Activated naive CD8-positive, alpha-beta T cell treated with anti-CD3 and anti-CD28 coated beads for 36 hours (primary cell): Measurements from ENCODE around the gene STIMATE. TPM values are rescaled to one million over a fixed set of nuclear protein-coding genes. Genes with fewer than 3 reads are reported as not detected.

ENCODE experiments used
- DNase-seq: peaks from one replicate; pipeline ENCODE4 v3.0.0; 2021
- H3K27ac Mint-ChIP-seq: one replicate; pipeline ENCODE4 v1.8.0; 2022; ENCODE audit warnings: mild to moderate bottlenecking, moderate library complexity, mixed read lengths
- H3K27me3 Mint-ChIP-seq: one replicate; pipeline ENCODE4 v1.8.0; 2022; ENCODE audit warnings: mild to moderate bottlenecking, mixed read lengths
- H3K36me3 Mint-ChIP-seq: one replicate; pipeline ENCODE4 v1.8.0; 2021; ENCODE audit warnings: mild to moderate bottlenecking, mixed read lengths
- H3K4me1 Mint-ChIP-seq: one replicate; pipeline ENCODE4 v1.8.0; 2021; ENCODE audit warnings: mixed read lengths
- H3K4me3 Mint-ChIP-seq: one replicate; pipeline ENCODE4 v1.8.0; 2022; ENCODE audit warnings: mild to moderate bottlenecking, moderate library complexity, mixed read lengths
- H3K9me3 Mint-ChIP-seq: one replicate; pipeline ENCODE4 v1.8.0; 2022; ENCODE audit warnings: mixed read lengths
- total RNA-seq, 2 experiments: library from RNA; stranded (reverse); gene quantifications; one replicate each; pipeline ENCODE4 v1.2.3, GENCODE V29; 2021

Gene STIMATE
- total RNA-seq, 2 experiments from 2014 or later = 23.6 to 30.0 TPM

DNA sequence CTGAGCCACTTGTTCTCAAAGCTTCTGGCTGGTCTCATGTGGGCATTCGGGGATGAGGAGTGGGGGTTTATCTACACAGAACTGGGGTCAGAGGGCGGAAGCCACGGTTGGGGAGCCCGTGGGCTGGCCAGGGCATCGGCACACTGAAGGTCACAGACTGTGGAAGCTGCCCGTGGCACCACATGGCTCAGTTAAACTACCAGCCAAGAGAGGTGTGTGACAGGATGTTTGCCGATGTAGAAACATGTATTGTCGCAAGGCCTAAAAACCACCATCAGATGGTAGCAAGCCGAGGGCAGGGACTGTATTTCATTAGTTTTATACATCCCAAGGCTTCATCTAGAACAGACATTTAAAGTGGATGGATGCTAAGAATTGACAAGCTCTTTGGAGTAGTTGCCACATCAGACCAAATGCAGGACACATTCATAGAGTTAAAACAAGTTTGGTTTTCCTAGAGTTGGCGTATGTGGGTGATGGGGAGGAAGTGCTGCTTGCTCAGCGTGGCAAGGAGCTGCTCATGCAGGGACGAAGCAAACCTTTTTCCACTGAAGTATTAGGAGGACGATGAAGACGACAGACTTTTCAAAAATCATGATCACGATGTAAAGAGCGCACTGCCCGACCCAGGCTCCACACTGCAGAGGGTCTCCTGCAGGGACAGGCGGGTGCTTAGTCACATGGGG is 52.9 kb downstream of the STIMATE start:
- no peak for DNase-seq
- Mint-ChIP-seq H3K27ac (no peak overlapping the region), H3K4me3 (no peak overlapping the region), H3K27me3 (no peaks in the 10 kb centered on the region), H3K9me3 (no peaks in the 10 kb centered on the region), H3K36me3 (no peaks in the 10 kb centered on the region), H3K4me1 (peaks cover 2% of the 10 kb centered on the region)

DNA sequence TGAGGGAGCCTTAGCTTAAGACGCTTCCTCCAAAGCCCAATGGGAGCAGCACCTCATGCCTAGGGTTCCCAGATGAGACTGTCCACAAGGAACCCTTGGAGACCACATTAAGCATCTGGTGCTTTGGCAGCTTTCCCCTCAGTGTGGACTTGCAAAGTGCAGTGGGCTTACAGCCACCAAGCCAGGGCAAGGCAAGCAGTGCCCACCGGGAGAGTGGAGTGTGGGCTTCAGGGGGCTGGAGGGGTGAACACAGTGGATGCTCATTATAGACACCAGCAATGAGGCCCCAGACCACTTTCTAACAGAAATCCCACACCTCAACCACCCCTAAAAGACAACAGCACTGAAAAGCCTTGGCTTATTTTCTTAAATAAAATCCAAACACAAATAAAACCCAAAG is 53.5 kb downstream of the STIMATE start:
- Mint-ChIP-seq H3K27me3 (no peaks in the 10 kb centered on the region), H3K36me3 (no peaks in the 10 kb centered on the region), H3K4me3 (no peak overlapping the region), H3K4me1 (peaks cover 5% of the 10 kb centered on the region), H3K9me3 (no peaks in the 10 kb centered on the region), H3K27ac (no peak overlapping the region)
- DNase-seq = no peak

DNA sequence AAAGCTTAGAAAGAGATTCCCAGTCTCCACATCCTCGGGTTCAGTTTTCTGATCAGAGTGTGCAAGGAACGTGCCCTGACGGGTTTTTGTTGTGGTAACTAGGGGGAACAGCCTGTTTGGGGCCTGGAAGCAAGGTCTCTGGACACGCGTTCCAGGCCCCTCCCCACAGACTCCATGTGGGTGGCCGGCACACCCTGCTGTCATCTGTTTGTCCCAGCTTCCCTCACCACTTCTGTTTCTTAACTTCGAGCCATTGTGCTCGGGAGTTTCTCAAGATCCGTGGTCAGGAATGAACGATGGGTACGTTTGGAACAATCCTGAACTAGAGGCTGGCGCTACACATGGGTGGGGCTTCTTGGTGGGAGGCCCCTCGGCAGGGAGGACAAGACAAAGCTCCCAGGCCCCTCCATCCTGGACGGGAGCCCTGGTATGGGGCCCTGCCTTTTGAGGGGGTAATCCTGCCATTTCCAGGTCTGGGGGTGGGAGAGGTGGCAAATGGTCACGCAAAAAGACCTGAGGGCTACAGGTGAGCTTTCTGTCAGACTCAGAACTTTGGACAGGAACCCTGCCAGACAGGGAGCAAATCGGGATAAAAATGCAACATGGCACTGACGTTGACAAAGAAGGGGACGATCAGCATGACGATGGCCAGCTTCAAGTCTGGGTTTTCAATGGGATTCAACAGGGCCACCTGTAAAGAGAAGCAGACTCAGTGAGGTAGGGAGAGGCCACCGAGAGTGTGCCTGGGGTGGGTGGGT is 54.1 kb downstream of the STIMATE start:
- no peak overlapping the region for H3K27ac Mint-ChIP-seq
- H3K9me3 Mint-ChIP-seq = no peaks in the 10 kb centered on the region
- H3K27me3 Mint-ChIP-seq = no peaks in the 10 kb centered on the region
- no peak overlapping the region for H3K4me3 Mint-ChIP-seq
- peaks cover 10% of the 10 kb centered on the region for H3K4me1 Mint-ChIP-seq
- H3K36me3 Mint-ChIP-seq = no peaks in the 10 kb centered on the region
- DNase-seq = no peak

DNA sequence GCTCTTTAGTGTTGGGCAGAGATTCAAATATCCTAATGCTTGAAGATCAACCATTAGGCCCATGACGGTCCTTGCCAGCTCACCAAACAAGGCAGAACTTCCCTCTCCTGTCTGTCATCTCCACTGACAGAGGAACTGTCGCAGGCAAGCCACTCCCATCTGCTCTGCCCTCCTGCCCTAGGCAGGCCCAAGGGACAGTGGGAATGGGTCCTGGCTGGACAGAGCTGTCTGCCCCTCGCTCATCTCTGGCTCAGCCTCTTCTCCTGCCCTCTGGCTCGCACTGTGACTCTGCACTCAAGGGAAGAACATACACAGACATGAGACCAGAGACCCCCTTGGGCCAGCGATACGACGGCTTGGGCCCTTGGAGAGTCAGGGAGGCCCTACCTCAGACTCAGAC is 54.9 kb downstream of the STIMATE start:
- Mint-ChIP-seq H3K36me3 (no peaks in the 10 kb centered on the region), H3K27ac (no peak overlapping the region), H3K4me3 (no peak overlapping the region), H3K4me1 (peaks cover 18% of the 10 kb centered on the region), H3K9me3 (no peaks in the 10 kb centered on the region), H3K27me3 (no peaks in the 10 kb centered on the region)
- DNase-seq = no peak

DNA sequence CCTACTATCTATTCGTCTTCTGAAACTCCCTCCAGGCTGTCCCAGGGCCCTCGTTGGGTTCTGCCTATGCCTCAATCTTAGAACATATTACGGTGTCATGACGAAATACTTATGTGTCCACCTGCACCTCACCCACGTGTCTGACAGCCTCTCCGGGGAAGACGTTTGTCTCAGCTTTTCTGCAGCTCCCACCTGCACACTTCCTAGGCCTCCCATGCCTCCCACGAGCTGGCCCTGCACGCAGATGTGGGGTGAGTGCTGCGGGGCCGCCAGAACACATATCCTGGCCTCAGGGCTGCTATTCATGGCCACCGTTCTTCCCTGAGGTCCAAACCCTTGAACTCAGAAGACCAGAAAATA is 55.4 kb downstream of the STIMATE start:
- Mint-ChIP-seq H3K36me3 (no peaks in the 10 kb centered on the region), H3K27ac (no peak overlapping the region), H3K4me1 (peaks cover 19% of the 10 kb centered on the region), H3K9me3 (no peaks in the 10 kb centered on the region), H3K4me3 (no peak overlapping the region), H3K27me3 (no peaks in the 10 kb centered on the region)
- DNase-seq = no peak

DNA sequence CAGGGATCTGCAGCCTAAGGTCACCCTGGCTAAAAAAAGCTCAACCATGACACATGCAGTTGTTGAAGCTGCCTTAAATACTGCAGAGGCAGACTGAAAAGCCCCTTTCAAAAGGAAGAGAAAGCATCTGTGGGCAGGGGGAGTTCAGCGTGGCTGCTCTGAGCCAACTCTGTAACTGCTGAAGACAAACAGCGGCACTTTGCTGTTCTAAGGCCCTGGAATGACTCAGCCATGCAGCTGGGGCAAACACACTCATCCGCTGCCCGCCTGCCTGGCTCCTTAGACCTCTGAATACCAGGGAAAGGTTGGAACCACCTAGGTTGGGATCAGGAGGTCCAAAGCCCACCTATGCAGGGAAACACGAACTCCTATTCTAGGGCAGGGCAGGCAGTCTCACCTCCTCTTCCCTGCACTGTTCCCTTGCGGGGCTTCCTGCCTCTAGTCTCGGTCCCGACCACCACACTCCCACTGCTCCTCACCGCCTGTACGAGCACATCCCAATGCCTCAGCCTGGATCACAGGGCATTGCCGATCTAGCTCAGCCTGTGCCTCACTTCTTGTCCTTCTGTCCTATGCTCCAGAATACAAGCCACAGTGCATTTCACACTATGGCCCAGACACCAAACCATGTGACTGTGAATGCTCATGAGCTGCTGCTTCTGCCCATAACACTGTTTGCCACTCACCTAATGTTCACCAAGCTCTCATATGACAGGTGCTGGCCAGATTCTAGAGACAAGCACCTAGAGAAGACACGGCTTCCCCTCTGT is 56.0 kb downstream of the STIMATE start:
- Mint-ChIP-seq H3K36me3 (peaks cover 3% of the 10 kb centered on the region), H3K27ac (no peak overlapping the region), H3K27me3 (no peaks in the 10 kb centered on the region), H3K4me1 (peaks cover 19% of the 10 kb centered on the region), H3K9me3 (no peaks in the 10 kb centered on the region), H3K4me3 (no peak overlapping the region)
- no peak for DNase-seq

DNA sequence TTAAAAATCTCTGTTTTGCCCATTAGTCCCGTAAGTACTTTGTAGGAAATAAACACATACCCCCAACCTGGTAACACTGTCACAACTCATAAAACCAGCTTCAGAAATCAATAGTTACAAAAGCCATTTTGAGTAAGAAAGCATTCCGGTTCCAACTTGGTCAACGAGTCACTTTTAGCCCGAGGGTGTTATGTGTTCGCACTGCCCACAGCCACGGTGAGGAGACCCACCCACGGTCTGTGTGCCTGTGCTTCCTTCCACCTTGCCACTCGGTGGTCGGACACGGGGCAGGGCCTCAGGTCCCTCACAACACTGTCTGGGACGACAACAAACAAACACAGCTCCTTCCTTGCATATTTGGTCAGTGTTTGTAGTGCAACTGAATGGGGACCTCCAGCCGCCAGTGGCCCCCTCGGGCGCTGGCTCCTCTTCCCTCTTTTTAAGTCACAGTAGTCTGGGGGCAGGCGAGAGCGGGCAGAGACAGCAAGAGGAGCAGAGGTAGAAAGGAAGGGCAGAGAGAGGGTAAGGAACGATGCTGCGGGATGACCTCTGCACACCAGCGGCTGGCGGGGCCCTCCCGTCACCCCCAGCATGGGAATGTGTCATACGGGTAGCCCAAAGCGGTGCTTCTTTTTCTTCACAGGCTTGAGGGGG is 57.3 kb downstream of the STIMATE start:
- H3K27me3 Mint-ChIP-seq = no peaks in the 10 kb centered on the region
- H3K9me3 Mint-ChIP-seq = no peaks in the 10 kb centered on the region
- H3K4me1 Mint-ChIP-seq = peaks cover 19% of the 10 kb centered on the region
- no peak overlapping the region for H3K4me3 Mint-ChIP-seq
- DNase-seq = no peak
- H3K36me3 Mint-ChIP-seq = peaks cover 3% of the 10 kb centered on the region
- no peak overlapping the region for H3K27ac Mint-ChIP-seq

DNA sequence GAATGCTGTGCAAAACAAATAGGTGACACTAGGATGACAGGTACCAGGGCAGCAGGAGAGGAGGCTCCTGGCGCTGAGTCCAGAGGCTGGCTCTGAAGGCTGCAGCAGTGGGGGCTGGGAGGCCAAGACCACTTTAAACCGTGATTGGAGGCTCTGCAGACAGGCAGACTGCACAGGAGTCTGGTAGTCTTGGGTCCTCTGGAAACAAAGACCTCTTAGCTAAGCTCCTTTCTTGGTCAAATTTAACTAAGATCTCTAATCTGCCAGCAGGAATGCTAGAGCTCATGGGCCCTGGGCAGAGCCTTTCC is 58.1 kb downstream of the STIMATE start:
- H3K4me3 Mint-ChIP-seq = no peak overlapping the region
- peaks cover 19% of the 10 kb centered on the region for H3K4me1 Mint-ChIP-seq
- no peak overlapping the region for H3K27ac Mint-ChIP-seq
- H3K36me3 Mint-ChIP-seq = peaks cover 3% of the 10 kb centered on the region
- DNase-seq = no peak
- no peaks in the 10 kb centered on the region for H3K27me3 Mint-ChIP-seq
- H3K9me3 Mint-ChIP-seq = no peaks in the 10 kb centered on the region

DNA sequence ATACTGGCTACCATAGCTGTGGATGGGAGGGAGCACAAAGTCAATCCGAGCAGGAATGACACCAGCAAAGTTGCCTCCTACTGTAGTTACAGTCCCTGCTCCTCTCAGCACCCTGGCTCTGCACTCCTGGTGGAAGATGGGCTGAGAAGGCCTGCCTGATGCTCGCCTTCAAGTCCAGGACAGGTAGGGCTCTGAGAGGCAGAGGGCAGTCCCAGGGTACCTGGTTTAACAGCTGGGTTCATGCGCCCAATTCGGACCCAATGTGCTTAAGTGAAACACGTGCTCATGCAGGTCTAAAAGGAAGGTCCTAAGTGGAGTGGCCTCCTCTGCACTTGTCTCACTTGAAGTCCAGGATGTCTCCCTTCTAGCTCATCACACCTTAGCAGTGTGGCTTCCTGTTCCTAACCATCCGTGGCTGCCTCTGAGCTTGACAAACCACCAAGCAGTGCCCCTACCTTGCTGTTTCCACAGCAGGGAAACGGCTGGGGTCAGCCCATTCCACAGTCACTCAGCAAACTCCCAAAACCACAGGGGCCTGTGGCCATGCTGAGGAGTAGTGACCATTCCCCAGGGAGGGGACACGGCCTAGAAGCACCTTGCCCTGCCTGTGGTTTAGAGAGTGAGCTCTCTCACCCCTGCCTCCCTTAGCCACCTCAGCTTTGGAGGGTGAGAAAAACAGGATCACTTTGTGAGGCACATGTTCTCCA is 58.6 kb downstream of the STIMATE start:
- peaks cover 19% of the 10 kb centered on the region for H3K4me1 Mint-ChIP-seq
- no peak for DNase-seq
- H3K9me3 Mint-ChIP-seq = no peaks in the 10 kb centered on the region
- no peaks in the 10 kb centered on the region for H3K27me3 Mint-ChIP-seq
- no peak overlapping the region for H3K27ac Mint-ChIP-seq
- peaks cover 3% of the 10 kb centered on the region for H3K36me3 Mint-ChIP-seq
- H3K4me3 Mint-ChIP-seq = no peak overlapping the region

DNA sequence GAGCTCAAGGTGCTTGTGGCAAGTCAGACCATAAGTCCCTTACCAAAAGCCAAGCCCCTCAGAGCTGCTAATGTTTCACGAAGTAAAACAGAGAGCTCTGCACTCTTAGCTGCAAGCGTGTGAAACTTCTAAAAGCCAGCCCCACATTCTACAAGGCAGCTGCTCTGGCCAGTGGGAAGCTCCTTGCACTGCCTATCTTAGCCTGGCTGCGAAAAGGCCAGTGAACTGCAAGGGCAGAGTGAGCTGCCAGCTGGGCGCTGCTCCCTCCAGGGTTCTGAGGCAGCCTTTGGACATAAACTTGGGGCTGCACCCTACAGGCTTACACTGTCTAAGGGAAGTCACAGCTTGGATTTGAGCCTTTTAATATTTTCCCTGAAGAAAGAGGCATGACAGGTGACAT is 60.4 kb downstream of the STIMATE start:
- Mint-ChIP-seq H3K4me1 (peaks cover 19% of the 10 kb centered on the region), H3K9me3 (no peaks in the 10 kb centered on the region), H3K27me3 (no peaks in the 10 kb centered on the region), H3K27ac (no peak overlapping the region), H3K4me3 (no peak overlapping the region), H3K36me3 (peaks cover 4% of the 10 kb centered on the region)
- DNase-seq = no peak

DNA sequence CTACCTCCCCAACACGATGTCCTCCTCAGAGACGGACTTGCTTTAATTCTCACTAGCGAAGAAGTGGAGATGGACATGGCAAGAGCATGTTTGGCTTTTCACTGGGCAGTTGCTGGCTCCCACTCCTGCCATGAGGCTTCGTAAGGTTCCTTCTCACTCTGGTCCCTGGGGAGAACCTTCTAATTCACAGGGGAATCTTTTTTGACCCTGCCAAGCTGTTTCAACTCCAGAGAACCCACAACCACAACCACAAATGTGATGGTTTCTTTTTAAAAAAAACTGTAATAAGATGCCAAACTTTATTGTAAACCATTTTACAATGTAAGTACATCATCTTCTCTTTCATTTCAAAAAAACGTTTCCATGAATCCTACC is 60.9 kb downstream of the STIMATE start:
- no peak overlapping the region for H3K27ac Mint-ChIP-seq
- H3K36me3 Mint-ChIP-seq = peaks cover 4% of the 10 kb centered on the region
- no peaks in the 10 kb centered on the region for H3K9me3 Mint-ChIP-seq
- H3K4me3 Mint-ChIP-seq = no peak overlapping the region
- peaks cover 19% of the 10 kb centered on the region for H3K4me1 Mint-ChIP-seq
- no peaks in the 10 kb centered on the region for H3K27me3 Mint-ChIP-seq
- DNase-seq = no peak

DNA sequence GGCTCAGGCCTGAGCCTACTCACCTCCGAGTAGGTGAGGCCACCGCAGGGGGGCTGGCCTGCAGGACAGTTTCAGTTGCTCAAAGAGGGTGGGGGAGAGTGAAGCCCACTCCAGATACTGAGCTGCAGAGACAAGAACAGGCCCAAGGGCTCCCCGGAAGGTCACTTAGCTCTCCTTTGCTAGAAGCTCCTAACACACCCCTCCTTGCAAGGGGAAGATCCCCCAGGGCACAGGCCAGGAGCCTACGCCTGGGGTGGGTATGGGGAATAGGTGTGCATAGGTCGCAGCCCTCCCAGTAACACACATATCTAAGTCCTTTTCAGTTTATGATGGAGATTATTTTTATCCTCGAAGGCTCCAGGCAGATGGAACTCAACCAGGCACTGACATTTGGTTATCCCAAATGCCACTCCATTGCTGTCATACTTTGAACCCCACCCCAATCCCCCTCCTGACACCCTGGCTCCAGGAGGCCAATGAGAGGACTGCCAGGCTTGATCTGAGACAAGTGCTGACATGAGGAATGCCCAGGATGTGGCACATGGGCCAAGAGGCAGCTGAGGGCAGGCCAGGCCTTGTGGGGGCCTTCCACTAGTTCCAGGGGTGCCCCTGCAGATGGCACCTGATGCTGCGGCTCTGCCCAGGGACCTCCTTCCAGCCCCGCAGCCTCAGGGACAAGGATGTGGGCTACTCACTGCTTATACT is 61.4 kb downstream of the STIMATE start:
- H3K4me1 Mint-ChIP-seq = peaks cover 23% of the 10 kb centered on the region
- peaks cover 4% of the 10 kb centered on the region for H3K36me3 Mint-ChIP-seq
- no peak overlapping the region for H3K4me3 Mint-ChIP-seq
- H3K27me3 Mint-ChIP-seq = no peaks in the 10 kb centered on the region
- no peak for DNase-seq
- no peaks in the 10 kb centered on the region for H3K9me3 Mint-ChIP-seq
- no peak overlapping the region for H3K27ac Mint-ChIP-seq

DNA sequence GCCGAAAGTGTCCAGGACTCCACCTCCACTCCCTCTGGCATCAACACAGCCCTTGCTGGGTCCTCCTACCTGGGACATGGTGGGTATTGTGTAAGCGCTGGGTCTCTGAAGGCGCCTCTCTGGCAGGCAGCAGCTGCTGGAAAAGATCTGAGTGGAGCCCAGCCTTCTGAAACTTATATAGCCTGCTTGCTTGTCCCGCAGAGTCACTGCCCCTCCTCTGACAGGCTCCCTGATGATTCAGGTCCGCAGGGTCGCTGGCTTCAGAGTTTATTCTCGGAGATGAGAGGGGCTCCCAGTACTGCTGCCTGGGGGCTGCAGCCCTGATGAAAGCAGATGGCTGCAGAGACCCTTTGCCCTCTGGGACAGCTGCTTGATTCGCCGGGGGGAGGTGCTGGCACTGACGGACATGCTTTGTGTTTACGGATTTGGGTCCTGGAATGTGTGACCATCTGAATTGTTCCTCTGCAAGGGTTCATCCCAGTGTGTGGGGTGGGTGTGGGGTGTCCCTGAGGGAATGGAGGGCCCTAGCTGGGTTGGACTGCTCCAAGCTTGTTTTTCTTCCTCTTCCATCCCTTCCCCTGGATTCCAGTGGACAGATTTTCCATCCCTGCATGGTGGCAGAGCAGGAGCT is 62.4 kb downstream of the STIMATE start, which contains the start of gene MUSTN1:
TSS of gene MUSTN1 (minus strand) at position 149 of the 631 bp plus-strand sequence. CDS start at position 78, 71 bp downstream.
- Mint-ChIP-seq H3K27ac (no peak within 1 kb of the TSS), H3K36me3 (peaks cover 4% of the 10 kb centered on the region), H3K27me3 (no peaks in the 10 kb centered on the region), H3K9me3 (no peaks in the 10 kb centered on the region), H3K4me3 (no peak within 1 kb of the TSS), H3K4me1 (peaks cover 23% of the 10 kb centered on the region)
- no peak for DNase-seq

DNA sequence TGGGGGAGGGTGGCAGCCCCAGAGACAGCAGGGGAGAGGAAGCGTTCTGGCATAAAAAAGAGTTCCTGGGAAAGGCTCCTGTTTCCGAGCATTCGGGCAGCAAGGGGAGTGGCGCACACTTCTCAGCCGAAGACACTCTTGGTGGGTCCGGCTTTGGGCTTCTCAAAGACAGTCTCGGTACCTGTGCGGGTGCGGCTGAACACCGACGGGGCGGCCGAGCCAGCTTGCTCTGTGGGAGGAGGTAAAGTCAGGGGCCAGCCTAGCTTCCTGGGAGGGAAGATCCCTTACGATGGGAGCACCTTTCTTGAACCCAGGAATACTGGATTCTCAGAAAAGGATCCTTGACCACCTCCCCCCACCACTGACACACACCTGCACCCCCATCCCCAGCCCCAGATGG is 64.1 kb downstream of the STIMATE start:
- no peak overlapping the region for H3K4me3 Mint-ChIP-seq
- H3K4me1 Mint-ChIP-seq = peaks cover 12% of the 10 kb centered on the region
- H3K36me3 Mint-ChIP-seq = peaks cover 4% of the 10 kb centered on the region
- H3K27ac Mint-ChIP-seq = no peak overlapping the region
- H3K9me3 Mint-ChIP-seq = no peaks in the 10 kb centered on the region
- H3K27me3 Mint-ChIP-seq = no peaks in the 10 kb centered on the region
- DNase-seq = no peak
